Vagina (tissue), 2 donors: ENCODE results near the gene RFX2.

Source experiments
- CTCF ChIP-seq, 3 experiments: fragments of 450-650 bp in 2 of 3; fragments of 200-600 bp in 1 of 3; sonication (generic) in 1 of 3; IDR thresholded peaks; one replicate each; pipeline ENCODE4 v1.5.1; 2017 to 2019; ENCODE audit warnings: antibody characterized with exemption in 3 of 3, mild to moderate bottlenecking in 2 of 3, moderate library complexity in 2 of 3
- POLR2A ChIP-seq, 2 donors: fragments of 450-650 bp; IDR thresholded peaks; one replicate each; pipeline ENCODE4 v1.6.1; 2017; ENCODE audit warnings: antibody characterized with exemption in 2 of 2, mild to moderate bottlenecking in 2 of 2, moderate library complexity in 2 of 2
- POLR2AphosphoS5 ChIP-seq, 2 donors: sonication (generic); formaldehyde crosslinking; IDR thresholded peaks; one replicate each; pipeline ENCODE4 v1.9.0; 2017; ENCODE audit warnings: antibody characterized with exemption in 2 of 2, mild to moderate bottlenecking in 2 of 2, low read depth in 1 of 2; ENCODE audit not compliant: insufficient read depth in 1 of 2

GRCh38 chr19:5953030-5953589, 157.2 kb downstream of the RFX2 start:
- no peak for TF ChIP-seq CTCF (IDR thresholded peaks at IDR 0.05)
- no peak for TF ChIP-seq POLR2A (IDR thresholded peaks at IDR 0.05)
- TF ChIP-seq POLR2AphosphoS5 (IDR thresholded peaks at IDR 0.05; ENCODE audit: insufficient read depth in 1 of 2, low read depth in 1 of 2): no peak
